ENCODE data around the gene CREB3L2.
"Not testable (repeated sequence)": the region's sequence is repeated elsewhere in the genome, so short reads cannot be mapped to it uniquely, and the experiment has no call there.

CREB3L2 gene

GRCh38 chr7:137838706-137839315 is 163.1 kb downstream of the CREB3L2 start:
- no peak for DNase-seq (ENCODE audit: low read depth in 2 of 2)

GRCh38 chr7:137836541-137836940 is 165.3 kb downstream of the CREB3L2 start:
- DNase-seq (ENCODE audit: low read depth in 2 of 2): no peak

DNA sequence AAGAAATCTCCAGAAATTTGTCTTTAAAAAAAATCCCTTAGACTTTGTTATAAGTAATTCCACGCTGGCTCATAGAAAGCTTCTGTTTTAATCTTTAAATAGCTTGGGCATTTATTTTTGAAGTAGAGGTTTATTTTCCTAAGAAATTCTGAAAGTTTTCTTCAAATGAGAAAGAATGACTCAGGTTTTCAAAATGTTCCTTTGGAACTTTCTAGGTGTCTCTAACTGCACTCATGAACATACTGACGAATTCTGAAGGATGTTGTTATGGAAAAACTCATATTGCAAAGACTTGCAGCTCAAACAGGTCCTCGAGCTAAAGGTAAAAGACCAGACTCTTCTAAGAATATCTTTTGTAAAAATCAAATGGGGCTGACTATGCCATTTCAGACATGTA is 165.8 kb downstream of the CREB3L2 start:
- DNase-seq (ENCODE audit: low read depth in 2 of 2): no peak

- no peak for DNase-seq (ENCODE audit: low read depth in 2 of 2)
Measured at GRCh38 chr7:137835486-137836112, 166.3 kb downstream of the CREB3L2 start.

GRCh38 chr7:137834552-137834951 is 167.3 kb downstream of the CREB3L2 start:
- DNase-seq (ENCODE audit: low read depth in 2 of 2): no peak

DNA sequence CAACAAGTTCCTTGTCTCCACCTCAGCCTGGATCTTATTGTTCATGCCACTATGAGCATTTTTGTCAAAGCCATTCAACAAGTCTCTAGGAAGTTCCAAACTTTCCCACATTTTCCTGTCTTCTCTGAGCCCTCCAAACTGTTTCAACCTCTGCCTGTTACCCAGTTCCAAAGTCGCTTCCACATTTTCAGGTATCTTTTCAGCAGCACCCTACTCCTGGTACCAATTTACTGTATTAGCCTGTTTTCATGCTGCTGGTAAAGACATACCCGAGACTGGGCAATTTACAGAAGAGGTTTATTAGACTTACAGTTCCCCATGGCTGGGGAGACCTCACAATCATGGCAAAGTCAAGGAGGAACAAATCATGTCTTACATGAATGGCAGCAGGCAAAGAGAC is 168.9 kb downstream of the CREB3L2 start:
- DNase-seq (ENCODE audit: low read depth in 2 of 2): not testable (repeated sequence)

GRCh38 chr7:137832382-137832781 is 169.5 kb downstream of the CREB3L2 start:
- no peak for DNase-seq (ENCODE audit: low read depth in 2 of 2)

DNA sequence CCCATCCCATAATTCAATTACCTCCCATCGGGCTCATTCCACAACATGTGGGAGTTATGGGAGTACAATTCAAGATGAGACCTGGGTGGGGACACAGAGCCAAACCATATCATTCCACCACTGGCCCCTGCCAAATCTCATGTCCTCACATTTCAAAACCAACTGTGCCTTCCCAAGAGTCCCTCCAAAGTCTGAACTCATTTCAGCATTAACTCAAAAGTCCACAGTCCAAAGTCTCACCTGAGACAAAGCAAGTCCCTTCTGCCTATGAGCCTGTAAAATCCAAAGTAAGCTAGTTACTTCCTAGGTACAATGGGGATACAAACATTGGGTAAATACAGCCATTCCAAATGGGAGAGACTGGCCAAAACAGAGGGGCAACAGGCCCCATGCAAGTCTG is 170.3 kb downstream of the CREB3L2 start:
- DNase-seq (ENCODE audit: low read depth in 2 of 2): not testable (repeated sequence)

DNA sequence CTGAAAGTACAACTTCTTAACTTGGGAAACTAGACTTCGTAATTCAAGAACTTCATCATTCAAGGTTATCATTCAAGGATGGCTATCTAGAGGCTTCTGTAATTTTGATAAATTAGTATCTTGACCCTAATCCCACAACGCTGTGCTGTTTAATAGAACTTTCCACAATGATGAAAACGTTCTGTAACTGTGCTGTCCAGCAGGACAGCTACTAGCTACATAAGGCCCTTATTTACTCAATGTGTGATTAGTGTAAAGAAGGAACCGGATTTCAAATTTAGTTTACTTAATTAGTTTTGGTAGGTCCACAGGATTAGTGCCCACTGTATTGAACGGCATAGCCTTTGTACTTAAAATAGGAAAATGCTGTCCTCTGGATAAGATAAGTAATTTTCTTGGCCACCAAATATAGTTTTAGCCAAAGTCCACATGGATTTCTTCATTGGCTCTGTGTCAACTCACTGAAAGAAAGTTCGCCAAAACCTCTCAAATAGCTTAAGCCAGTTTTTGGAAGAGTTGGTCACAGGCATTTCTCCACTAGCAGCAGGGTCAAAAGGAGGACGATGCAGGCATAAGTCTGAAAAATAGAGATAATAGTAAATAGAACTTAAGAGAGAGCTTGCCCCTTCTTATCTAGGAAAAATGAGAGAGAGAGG is 172.4 kb downstream of the CREB3L2 start:
- no peak for DNase-seq (ENCODE audit: low read depth in 2 of 2)

GRCh38 chr7:137828456-137828855 is 173.4 kb downstream of the CREB3L2 start:
- no peak for DNase-seq (ENCODE audit: low read depth in 2 of 2)

GRCh38 chr7:137825489-137825888 is 176.4 kb downstream of the CREB3L2 start:
- no peak for DNase-seq (ENCODE audit: low read depth in 2 of 2)
